ENCODE measurements around the gene C1orf21.

The C1orf21 gene

GRCh38 chr1:184629266-184629665 lies 242.4 kb downstream of the C1orf21 start:
- H3K4me3 ChIP-seq (ENCODE audit: low read length) = no peak overlapping the region
- no peak for TF ChIP-seq ZNF274 (IDR thresholded peaks at IDR 0.05; ENCODE audit: low read depth, low read length)

GRCh38 chr1:184630679-184631060 lies 243.8 kb downstream of the C1orf21 start:
- H3K4me3 ChIP-seq (ENCODE audit: low read length) = no peak overlapping the region
- no peak for TF ChIP-seq ZNF274 (IDR thresholded peaks at IDR 0.05; ENCODE audit: low read depth, low read length)

- no peak overlapping the region for H3K4me3 ChIP-seq (ENCODE audit: low read length)
- TF ChIP-seq ZNF274 (IDR thresholded peaks at IDR 0.05; ENCODE audit: low read depth, low read length) = no peak
Observed at GRCh38 chr1:184632415-184633175, 245.8 kb downstream of the C1orf21 start.

- no peak for TF ChIP-seq ZNF274 (IDR thresholded peaks at IDR 0.05; ENCODE audit: low read depth, low read length)
- H3K4me3 ChIP-seq (ENCODE audit: low read length) = no peak overlapping the region
Observed at GRCh38 chr1:184633785-184634184, 247.0 kb downstream of the C1orf21 start.

GRCh38 chr1:184634296-184634695 lies 247.5 kb downstream of the C1orf21 start:
- TF ChIP-seq ZNF274 (IDR thresholded peaks at IDR 0.05; ENCODE audit: low read depth, low read length) = no peak
- H3K4me3 ChIP-seq (ENCODE audit: low read length) = no peak overlapping the region

- no peak for TF ChIP-seq ZNF274 (IDR thresholded peaks at IDR 0.05; ENCODE audit: low read depth, low read length)
- no peak overlapping the region for H3K4me3 ChIP-seq (ENCODE audit: low read length)
Observed at GRCh38 chr1:184635347-184635979, 248.6 kb downstream of the C1orf21 start.

GRCh38 chr1:184635980-184636431 lies 249.2 kb downstream of the C1orf21 start:
- no peak for TF ChIP-seq ZNF274 (IDR thresholded peaks at IDR 0.05; ENCODE audit: low read depth, low read length)
- no peak overlapping the region for H3K4me3 ChIP-seq (ENCODE audit: low read length)

- no peak for TF ChIP-seq ZNF274 (IDR thresholded peaks at IDR 0.05; ENCODE audit: low read depth, low read length)
Observed at GRCh38 chr1:184637664-184638240, 250.9 kb downstream of the C1orf21 start.

GRCh38 chr1:184639205-184639604 lies 252.4 kb downstream of the C1orf21 start:
- H3K4me3 ChIP-seq (ENCODE audit: low read length) = no peak overlapping the region
- no peak for TF ChIP-seq ZNF274 (IDR thresholded peaks at IDR 0.05; ENCODE audit: low read depth, low read length)

More at GRCh38 chr1:184637664-184638240, 250.9 kb downstream of the C1orf21 start:
- no peak overlapping the region for H3K4me3 ChIP-seq (ENCODE audit: low read length)

- no peak overlapping the region for H3K4me3 ChIP-seq (ENCODE audit: low read length)
- TF ChIP-seq ZNF274 (IDR thresholded peaks at IDR 0.05; ENCODE audit: low read depth, low read length) = no peak
Observed at GRCh38 chr1:184640505-184640904, 253.7 kb downstream of the C1orf21 start.

- no peak overlapping the region for H3K4me3 ChIP-seq (ENCODE audit: low read length)
- no peak for TF ChIP-seq ZNF274 (IDR thresholded peaks at IDR 0.05; ENCODE audit: low read depth, low read length)
Observed at GRCh38 chr1:184641894-184642293, 255.1 kb downstream of the C1orf21 start.

GRCh38 chr1:184643661-184644060 lies 256.8 kb downstream of the C1orf21 start:
- TF ChIP-seq ZNF274 (IDR thresholded peaks at IDR 0.05; ENCODE audit: low read depth, low read length) = no peak
- H3K4me3 ChIP-seq (ENCODE audit: low read length) = no peak overlapping the region

GRCh38 chr1:184644771-184645170 lies 257.9 kb downstream of the C1orf21 start:
- no peak for TF ChIP-seq ZNF274 (IDR thresholded peaks at IDR 0.05; ENCODE audit: low read depth, low read length)
- H3K4me3 ChIP-seq (ENCODE audit: low read length) = no peak overlapping the region

- no peak overlapping the region for H3K4me3 ChIP-seq (ENCODE audit: low read length)
- TF ChIP-seq ZNF274 (IDR thresholded peaks at IDR 0.05; ENCODE audit: low read depth, low read length) = no peak
Observed at GRCh38 chr1:184646178-184646701, 259.4 kb downstream of the C1orf21 start.

GRCh38 chr1:184646824-184647223 lies 260.0 kb downstream of the C1orf21 start:
- H3K4me3 ChIP-seq (ENCODE audit: low read length) = no peak overlapping the region
- TF ChIP-seq ZNF274 (IDR thresholded peaks at IDR 0.05; ENCODE audit: low read depth, low read length) = no peak

All from GM08714 (cell line).